ENCODE data around the gene ZBTB21.
A peak's percentile ranks its signal among the peaks of the same experiment; 100 is the strongest.

The ZBTB21 gene
- 34.5 to 39.5 reads per million in 2 donors for total RNA-seq

DNA sequence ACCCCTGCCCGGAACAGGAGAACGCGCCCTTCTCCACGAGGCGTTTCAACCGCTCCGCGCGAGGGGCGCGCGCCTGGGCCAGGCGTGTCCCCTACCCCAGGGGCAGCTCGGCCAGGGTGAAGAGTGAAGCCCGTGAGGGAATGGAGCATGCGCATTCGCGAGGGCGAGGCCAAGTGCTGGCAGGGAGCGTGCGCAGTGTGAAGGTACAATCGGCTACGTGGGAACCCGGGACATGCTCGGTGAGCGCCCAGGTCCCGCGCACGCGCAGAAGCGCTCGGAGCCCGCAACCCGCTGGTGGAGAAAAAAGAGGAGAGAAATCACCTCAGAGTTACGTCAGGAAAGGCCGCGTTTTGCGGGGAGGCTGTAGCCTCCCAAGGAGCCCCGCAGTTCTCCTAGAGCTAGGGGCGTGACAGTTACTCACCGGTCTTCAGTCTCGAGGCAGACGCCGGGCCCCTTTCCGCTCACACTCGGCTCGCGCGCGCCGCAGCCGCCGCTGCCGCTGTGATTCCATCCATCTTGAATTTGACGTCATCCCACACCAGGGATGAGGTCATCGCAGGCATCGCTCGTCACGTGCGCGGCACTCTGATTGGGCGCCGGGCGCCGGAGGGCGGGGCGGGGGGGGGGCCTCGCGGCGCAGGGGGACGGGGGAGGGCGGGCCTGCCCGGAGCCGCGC, at the start of gene ZBTB21:
Gene ZBTB21, minus strand, starts transcription at position 530 of the 676 bp plus-strand sequence. CDS start 16,265 bp downstream, outside the sequence.
- peak; percentile 96 for DNase-seq

GRCh38 chr21:42059721-42060120, 49.6 kb upstream of the ZBTB21 start:
- DNase-seq, result no peak

- DNase-seq, result no peak
Measured at GRCh38 chr21:42059141-42059540, 49.0 kb upstream of the ZBTB21 start.

GRCh38 chr21:42058631-42059111, 48.5 kb upstream of the ZBTB21 start:
- DNase-seq, result no peak

DNA sequence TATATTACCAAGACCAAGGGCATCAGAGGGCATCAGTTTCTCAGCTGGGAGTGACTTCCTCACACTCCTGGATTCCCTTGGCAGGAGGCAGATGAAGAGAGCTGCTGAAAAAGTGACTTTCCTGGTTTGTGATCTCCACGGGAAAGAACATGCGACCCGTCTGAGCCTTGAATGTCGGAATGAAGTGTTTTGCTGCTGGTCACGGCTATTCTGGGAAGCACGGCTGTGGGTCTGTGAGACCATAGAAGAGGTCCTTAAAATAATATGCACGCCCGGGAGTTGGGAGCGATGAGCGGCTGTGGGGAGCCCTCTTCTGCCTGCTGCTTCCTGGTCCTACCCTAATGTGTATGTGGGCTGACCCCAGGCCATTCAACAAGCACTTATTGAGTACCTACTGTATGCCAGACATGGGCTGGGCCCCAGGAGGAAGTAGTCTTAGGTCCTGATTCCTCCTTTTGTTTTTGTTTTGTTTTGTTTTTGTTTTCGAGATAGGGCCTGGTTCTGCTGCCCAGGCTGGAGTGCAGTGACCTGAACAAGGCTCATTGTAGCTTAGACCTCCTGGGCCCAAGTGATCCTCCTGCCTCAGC, 47.8 kb upstream of the ZBTB21 start:
- no peak for DNase-seq

- no peak for DNase-seq
Measured at GRCh38 chr21:42056996-42057689, 47.0 kb upstream of the ZBTB21 start.

DNA sequence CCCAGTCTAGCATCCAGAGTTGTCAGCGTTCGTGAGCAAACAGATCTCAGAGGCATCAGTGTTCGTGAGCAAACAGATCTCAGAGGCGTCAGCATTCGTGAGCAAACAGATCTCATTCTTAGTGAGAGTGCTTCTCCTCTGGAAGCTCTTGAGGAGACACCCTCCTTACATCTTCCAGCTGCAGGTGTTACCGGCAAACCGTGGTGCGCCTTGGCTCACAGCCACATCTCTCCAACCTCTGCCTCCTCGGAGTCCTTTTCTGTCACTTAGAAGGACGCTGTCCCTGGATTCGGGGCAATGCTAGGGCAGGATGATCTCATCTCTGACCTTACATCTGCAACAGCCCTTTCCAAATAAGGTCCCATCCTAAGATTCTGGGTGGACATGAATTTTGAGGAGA, 46.3 kb upstream of the ZBTB21 start:
- DNase-seq, result no peak

- no peak for DNase-seq
Measured at GRCh38 chr21:42055425-42055824, 45.3 kb upstream of the ZBTB21 start.

- DNase-seq, result no peak
Measured at GRCh38 chr21:42051788-42052187, 41.6 kb upstream of the ZBTB21 start.

DNA sequence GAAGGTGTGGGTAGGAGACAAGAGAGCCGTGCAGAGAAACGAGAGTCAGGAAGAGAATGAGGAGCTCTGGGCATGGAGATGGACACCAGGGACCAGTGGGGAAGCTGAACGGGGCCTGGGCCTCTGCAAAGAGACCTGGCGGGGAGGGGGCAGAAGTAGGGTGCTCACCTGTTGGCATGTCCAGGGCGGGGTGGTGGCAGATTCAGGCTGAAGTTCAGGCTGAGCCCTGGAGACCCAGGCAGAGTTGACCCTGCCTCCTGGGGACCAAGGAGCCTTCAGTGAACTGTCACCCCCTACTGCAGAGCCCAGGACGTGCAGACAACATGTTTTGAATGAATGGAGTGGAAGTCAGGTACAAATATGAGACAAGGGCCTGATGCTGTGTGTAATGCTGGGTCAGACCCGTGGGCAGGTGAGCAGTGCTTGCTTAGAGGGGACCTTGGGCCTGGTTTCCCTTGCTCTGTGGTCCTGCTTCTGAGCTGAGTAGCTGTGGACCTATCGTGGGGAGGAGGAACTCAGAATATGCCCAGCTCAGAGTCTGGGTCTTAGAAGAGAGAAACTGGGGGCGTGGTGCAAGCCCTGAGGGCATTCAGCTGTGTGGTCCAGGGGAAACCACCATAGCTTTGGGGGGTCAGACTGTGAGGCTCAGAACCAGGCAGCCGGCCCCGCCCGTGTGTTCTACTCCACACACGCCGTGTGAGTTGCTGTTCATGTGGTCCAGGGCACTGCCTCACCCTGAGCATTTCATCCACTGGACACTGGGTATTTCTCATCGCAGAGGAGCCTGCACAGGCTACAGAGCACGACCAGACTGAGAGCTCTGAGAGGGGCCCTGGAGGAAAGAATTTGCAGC, 39.6 kb upstream of the ZBTB21 start:
- no peak for DNase-seq

GRCh38 chr21:42048870-42049577, 38.9 kb upstream of the ZBTB21 start:
- no peak for DNase-seq

DNA sequence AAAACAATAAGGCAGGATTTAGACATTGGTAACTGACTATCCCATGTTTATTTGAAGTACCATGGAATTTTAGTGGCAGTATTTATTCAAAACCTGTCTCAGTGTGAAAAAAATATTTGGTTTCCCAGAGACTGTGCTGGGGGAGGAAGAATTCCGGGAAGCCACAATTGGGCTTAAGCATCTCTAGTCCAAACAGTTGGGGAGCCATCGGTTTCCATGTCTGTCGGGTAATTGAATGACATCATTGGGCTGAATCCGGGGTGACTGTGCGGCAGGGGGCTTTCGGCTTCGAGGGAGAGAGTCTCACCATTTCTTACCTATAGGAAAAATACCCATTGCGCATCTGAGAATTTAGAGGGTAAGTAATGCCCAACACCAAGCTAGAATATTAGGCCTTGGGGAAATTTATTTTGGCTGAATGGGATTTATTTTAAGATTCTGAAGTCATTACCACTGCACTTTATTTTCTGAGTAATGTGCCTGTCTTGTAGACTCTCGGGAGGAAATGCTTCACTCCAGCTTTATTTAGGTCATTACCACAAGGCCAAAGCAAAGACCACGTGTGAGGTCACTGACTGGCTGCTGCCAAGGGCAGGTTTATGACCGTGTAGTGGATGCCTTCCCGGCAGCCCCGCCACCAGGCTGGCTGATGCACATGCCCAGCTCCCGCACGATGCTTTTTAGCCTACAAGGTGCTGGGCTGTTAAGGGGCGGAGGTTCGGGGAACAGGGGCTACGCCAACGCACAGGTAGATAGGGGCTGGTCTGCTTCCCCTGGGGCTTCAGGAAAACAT, 37.9 kb upstream of the ZBTB21 start:
- no peak for DNase-seq

DNA sequence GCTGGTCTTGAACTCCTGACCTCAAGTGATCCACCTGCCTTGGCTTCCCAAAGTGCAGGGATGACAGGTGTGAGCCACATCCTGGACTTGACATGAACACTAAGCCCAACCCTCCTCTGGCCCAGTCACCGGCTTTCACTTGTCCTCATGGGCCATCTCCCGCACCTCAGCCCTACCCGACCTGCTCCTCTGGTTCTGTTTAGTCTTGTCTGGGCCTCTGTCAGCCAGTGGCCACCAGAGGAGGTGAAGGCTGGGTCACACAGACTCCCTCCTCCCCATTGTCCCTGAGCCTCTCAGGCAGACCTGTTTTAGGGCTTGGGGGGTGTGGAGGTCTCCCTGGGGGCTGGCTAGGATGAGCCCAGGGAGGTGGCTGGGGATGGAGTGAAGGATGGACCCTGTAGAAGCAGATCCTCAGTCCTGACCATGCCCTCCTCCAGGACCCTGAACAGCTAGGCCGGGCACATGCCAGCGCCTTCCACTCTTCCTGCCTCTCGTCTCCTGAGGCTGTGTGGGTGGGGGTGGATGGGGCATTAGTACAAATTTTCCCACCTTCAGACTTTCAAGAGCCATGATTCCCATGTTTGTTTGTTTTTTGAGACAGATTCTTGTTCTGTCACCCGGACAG, 34.8 kb upstream of the ZBTB21 start:
- no peak for DNase-seq

DNA sequence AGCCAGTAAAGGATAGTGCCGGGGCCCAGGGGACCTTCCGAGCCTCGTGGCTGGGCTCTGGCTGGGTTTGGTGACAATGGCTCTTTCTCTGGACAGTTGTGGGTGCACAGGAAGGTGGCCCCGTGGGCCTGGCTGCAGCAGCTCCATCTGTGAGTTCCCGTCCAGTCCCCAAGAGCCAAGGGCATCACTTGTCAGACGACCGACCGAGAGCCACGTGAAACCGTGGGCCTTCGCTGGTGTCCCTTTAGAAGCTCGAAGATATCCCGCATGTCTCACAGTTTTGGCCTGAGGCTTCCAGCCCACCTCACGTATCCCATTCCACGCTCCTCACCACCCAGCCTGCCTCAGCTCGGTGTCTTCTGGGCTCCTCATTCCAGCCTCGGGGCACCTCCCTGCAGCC, 33.8 kb upstream of the ZBTB21 start:
- no peak for DNase-seq

GRCh38 chr21:42043201-42043895, 33.2 kb upstream of the ZBTB21 start:
- no peak for DNase-seq

DNA sequence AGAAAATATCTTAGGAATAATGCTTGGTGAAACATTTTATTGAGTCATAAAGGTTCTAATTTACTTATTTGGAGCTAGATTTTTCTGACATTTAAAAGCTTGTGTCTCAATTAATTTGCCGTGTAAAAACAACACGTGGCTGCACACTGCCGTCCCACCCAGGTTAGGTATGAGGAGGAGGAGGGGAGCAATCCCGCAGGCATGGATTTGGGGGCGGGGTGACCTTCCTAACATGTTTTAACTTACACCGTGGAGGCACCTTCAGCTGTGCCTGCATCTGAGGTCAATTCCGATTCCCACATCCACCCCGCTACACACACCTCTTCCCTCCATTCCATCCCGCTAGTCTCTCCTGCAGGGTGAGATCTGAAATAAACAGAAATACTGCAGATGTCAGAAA, 32.5 kb upstream of the ZBTB21 start:
- DNase-seq, result no peak

- no peak for DNase-seq
Measured at GRCh38 chr21:42041711-42042110, 31.6 kb upstream of the ZBTB21 start.

DNA sequence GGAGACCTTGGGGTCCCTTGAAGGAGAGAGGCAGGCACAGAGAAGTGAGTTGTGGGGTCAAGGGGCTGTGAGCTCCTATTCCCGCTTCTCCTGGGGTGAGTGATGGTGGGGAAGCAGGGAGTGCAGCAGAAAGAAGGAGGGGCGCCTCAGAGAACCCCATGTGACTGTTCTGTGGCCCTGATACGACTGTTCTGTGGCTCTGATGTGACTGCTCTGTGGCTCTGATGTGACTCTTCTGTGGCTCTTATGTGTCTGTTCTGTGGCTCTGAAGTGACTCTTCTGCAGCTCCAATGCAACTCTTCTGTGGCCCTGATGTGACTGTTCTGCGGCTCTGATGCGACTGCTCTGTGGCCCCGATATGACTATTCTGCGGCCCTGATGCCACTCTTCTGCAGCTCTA, 31.1 kb upstream of the ZBTB21 start:
- DNase-seq, result no peak

DNA sequence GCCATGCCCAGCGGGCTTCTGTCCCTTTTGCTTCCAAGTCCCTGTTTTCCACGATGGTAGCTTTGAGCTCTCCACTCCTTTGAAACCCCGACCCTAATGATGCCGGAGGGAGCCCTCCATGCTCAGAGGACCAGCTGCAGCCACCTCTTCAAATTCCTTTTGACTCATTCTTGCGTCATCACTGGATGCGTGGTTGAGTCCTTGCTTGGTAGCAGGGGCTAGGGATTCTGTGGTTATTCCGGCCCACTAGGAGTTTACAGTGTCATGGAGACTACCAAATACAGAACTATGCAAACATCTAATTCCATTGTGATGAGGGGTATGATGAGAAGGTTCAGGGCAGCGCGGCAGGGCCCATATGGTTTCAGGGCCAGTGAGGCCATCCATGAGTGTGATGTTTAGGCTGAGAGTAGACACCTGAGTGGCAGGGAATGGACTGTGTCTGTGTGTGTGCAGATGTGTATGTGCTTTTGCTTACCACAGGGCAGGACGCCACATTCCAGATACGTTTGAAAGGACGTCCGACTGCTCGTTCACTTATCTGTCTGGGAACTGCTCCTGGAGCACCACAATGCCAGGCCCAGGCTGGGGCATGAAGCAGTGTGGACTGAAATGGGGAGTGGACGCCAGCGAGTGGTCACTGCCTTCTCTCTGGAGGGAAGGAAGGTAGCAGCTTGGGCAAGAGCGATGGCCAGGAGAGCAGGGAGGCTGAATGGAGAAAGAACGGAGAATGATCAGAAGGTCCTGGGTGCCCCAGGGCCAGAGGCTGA, 30.4 kb upstream of the ZBTB21 start:
- DNase-seq, result no peak

Measured in activated gamma-delta T cell (primary cell).